ENCODE measurements around the gene CAMK2D. TPM values are rescaled to one million over a fixed set of nuclear protein-coding genes. Genes with fewer than 3 reads are reported as not detected.

Gene CAMK2D
- polyA plus RNA-seq, 3 donors = 10.4 to 30.6 (median 19.6) TPM

DNA sequence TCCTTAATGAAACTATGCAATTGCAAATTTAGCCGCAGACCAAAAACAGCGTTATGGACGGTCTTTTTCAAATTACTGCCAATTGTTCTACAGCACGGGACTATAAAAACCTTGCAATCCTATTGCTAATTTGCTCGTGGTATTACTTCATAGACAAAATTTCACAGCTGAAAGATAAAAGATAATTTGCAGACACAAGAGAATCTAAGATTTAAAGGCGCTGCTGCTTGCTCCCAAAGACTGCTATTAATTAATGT is 1.4 kb upstream of the CAMK2D start:
- Histone ChIP-seq H3K36me3 (replicated peaks in 1 of 2; ENCODE audit: control insufficient read depth in 1 of 2, insufficient read depth in 2 of 2, low read length in 2 of 2) (no peaks in the 10 kb centered on the region), H3K27ac (ENCODE audit: low read depth in 1 of 2, low read length in 2 of 2) (peak overlapping the region; percentile 97 to 98), H3K9ac (ENCODE audit: insufficient read depth, low read length, poor library complexity, severe bottlenecking) (peak overlapping the region; percentile 86), H3K4me3 (replicated peaks in 1 of 3; ENCODE audit: low read depth in 2 of 3, low read length in 3 of 3) (peak overlapping the region; percentile 62 to 90 (median 64)), H3K27me3 (ENCODE audit: control insufficient read depth in 2 of 2, insufficient read depth in 2 of 2, low read length in 2 of 2) (peaks cover 5 to 12% of the 10 kb centered on the region in 2 donors), H3K9me3 (replicated peaks in 1 of 2; ENCODE audit: control insufficient read depth in 1 of 2, insufficient read depth in 1 of 2, low read length in 2 of 2) (no peaks in the 10 kb centered on the region), H3K4me2 (replicated peaks; ENCODE audit: extremely low read depth, low read length, poor library complexity, severe bottlenecking) (peak overlapping the region; percentile 97), H4K20me1 (ENCODE audit: insufficient read depth, low read length) (peaks cover 6% of the 10 kb centered on the region), H3K79me2 (ENCODE audit: insufficient read depth, low read length) (peaks cover 3% of the 10 kb centered on the region), H3K4me1 (ENCODE audit: control insufficient read depth in 1 of 2, insufficient read depth in 2 of 2, low read length in 2 of 2) (peaks cover 19 to 35% of the 10 kb centered on the region in 2 donors), H2AFZ (ENCODE audit: insufficient read depth, low read depth, low read length, poor library complexity, severe bottlenecking) (peak overlapping the region; percentile 65)
- Mint-ChIP-seq H3K36me3 (peaks cover 3 to 9% of the 10 kb centered on the region in 2 donors), H3K4me1 (peaks cover 24% of the 10 kb centered on the region), H3K27me3 (ENCODE audit: low read depth in 3 of 3) (peaks cover 8 to 20% (median 10%) of the 10 kb centered on the region in 3 donors), H3K4me3 (peak overlapping the region; percentile 96 to 97), H3K9me3 (peaks cover 0 to 2% (median 0%) of the 10 kb centered on the region in 7 donors), H3K27ac (peak overlapping the region; percentile 94 to 99 (median 99))
- TF ChIP-seq, protein P1, sequence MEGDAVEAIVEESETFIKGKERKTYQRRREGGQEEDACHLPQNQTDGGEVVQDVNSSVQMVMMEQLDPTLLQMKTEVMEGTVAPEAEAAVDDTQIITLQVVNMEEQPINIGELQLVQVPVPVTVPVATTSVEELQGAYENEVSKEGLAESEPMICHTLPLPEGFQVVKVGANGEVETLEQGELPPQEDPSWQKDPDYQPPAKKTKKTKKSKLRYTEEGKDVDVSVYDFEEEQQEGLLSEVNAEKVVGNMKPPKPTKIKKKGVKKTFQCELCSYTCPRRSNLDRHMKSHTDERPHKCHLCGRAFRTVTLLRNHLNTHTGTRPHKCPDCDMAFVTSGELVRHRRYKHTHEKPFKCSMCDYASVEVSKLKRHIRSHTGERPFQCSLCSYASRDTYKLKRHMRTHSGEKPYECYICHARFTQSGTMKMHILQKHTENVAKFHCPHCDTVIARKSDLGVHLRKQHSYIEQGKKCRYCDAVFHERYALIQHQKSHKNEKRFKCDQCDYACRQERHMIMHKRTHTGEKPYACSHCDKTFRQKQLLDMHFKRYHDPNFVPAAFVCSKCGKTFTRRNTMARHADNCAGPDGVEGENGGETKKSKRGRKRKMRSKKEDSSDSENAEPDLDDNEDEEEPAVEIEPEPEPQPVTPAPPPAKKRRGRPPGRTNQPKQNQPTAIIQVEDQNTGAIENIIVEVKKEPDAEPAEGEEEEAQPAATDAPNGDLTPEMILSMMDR (IDR thresholded peaks at IDR 0.05) = no peak
- intact Hi-C loops (cut with micrococcal nuclease) = loop anchor here (5.0 to 10.0 kb wide), 3 partner anchors 49 to 74 kb away; no protein-coding TSS in a partner anchor
- 13% methylated on average over 3 of the region's 6 CpGs for WGBS (ENCODE audit: insufficient coverage)
- DNase-seq = no peak

DNA sequence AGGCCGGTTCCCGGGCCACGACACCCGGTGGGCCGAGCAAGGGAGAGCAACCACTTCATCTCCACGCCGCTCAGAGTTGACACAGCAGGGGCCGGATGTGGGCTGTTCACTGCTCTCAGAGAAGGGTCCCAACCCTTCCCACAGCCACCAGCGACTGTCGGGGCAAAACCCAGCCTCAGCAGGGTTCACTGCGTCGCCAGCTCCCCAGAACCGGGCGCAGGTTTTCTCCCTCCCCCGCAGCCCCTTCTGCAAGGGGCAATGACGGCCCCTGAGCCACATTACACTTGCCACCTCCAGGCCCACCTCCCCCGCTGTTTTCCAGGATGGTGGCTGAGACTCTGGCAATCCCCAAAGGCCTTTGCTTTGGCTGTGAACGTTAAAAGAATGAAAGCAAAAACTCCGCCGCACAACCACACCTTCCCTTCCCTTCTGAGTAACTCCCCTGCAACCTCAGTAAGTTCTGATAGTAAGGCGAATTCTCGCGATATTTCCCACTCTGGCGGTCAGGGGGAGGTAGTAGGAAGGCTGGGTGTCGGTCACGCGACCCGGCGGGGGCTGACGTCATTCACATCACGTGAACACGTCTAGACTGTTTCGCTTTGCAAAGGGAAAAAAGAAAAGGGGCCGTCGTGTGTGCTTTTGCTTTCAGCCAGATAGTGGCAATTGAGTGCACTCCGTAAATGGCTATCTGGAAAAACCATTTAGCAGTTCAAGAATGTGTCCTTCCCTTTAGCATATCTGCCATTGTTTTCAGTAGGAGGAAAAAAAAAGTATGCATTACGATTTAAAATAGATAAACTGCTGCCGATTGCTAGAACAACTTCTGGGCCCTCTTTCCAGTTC is 869 bp upstream of the CAMK2D start:
- peaks cover 5 to 12% of the 10 kb centered on the region in 2 donors for H3K27me3 ChIP-seq (ENCODE audit: control insufficient read depth in 2 of 2, insufficient read depth in 2 of 2, low read length in 2 of 2)
- H3K79me2 ChIP-seq (ENCODE audit: insufficient read depth, low read length) = peaks cover 3% of the 10 kb centered on the region
- Mint-ChIP-seq H3K27me3 (ENCODE audit: low read depth in 3 of 3) (peaks cover 8 to 20% (median 10%) of the 10 kb centered on the region in 3 donors), H3K4me3 (peak overlapping the region; percentile 96 to 97), H3K9me3 (peaks cover 0 to 2% (median 0%) of the 10 kb centered on the region in 7 donors), H3K27ac (peak overlapping the region; percentile 94 to 99 (median 99)), H3K36me3 (peaks cover 8 to 14% of the 10 kb centered on the region in 2 donors), H3K4me1 (peaks cover 28% of the 10 kb centered on the region)
- intact Hi-C loops (cut with micrococcal nuclease) = loop anchor here (5.0 to 10.0 kb wide), 3 partner anchors 50 to 75 kb away; no protein-coding TSS in a partner anchor
- H3K4me1 ChIP-seq (ENCODE audit: control insufficient read depth in 1 of 2, insufficient read depth in 2 of 2, low read length in 2 of 2) = peaks cover 19 to 35% of the 10 kb centered on the region in 2 donors
- TF ChIP-seq, protein P1 (IDR thresholded peaks at IDR 0.05) = no peak
- H3K9me3 ChIP-seq (replicated peaks in 1 of 2; ENCODE audit: control insufficient read depth in 1 of 2, insufficient read depth in 1 of 2, low read length in 2 of 2) = no peaks in the 10 kb centered on the region
- peak overlapping the region; percentile 97 for H3K4me2 ChIP-seq (replicated peaks; ENCODE audit: extremely low read depth, low read length, poor library complexity, severe bottlenecking)
- peaks cover 10% of the 10 kb centered on the region for H4K20me1 ChIP-seq (ENCODE audit: insufficient read depth, low read length)
- peak overlapping the region; percentile 97 to 98 for H3K27ac ChIP-seq (ENCODE audit: low read depth in 1 of 2, low read length in 2 of 2)
- H3K9ac ChIP-seq (ENCODE audit: insufficient read depth, low read length, poor library complexity, severe bottlenecking) = peak overlapping the region; percentile 86
- H2AFZ ChIP-seq (ENCODE audit: insufficient read depth, low read depth, low read length, poor library complexity, severe bottlenecking) = peak overlapping the region; percentile 92
- H3K4me3 ChIP-seq (replicated peaks in 1 of 3; ENCODE audit: low read depth in 2 of 3, low read length in 3 of 3) = peak overlapping the region; percentile 62 to 90 (median 64)
- peak; percentile 99 to 100 (median 100) for DNase-seq
- 0% methylated on average over 24 of the region's 38 CpGs for WGBS (ENCODE audit: insufficient coverage)
- H3K36me3 ChIP-seq (replicated peaks in 1 of 2; ENCODE audit: control insufficient read depth in 1 of 2, insufficient read depth in 2 of 2, low read length in 2 of 2) = no peaks in the 10 kb centered on the region

All from CD14-positive monocyte (primary cell).